ENCODE results near the gene RAB3D.

GRCh38 chr19:11377756-11378155, 38.3 kb upstream of the RAB3D start:
- TF ChIP-seq CTCF (conservative IDR thresholded peaks at IDR 0.05; ENCODE audit: low read depth, low read length): no peak
- no peak for TF ChIP-seq EZH2phosphoT487 (IDR thresholded peaks at IDR 0.05; ENCODE audit: borderline replicate concordance, low read length)
- TF ChIP-seq EZH2 (IDR thresholded peaks at IDR 0.05; ENCODE audit: low read length, unreplicated experiment): no peak

All from PC-3 (cell line).